Middle frontal gyrus (tissue), 1 donor: ENCODE results near the gene AP1B1.
"Not testable (repeated sequence)": the region's sequence is repeated elsewhere in the genome, so short reads cannot be mapped to it uniquely, and the experiment has no call there.

Experiments used
- DNase-seq: peaks from one replicate; pipeline ENCODE4 v3.0.0-alpha.2; 2015; ENCODE audit warnings: low spot score; ENCODE audit errors: extremely low spot score

Gene AP1B1

GRCh38 chr22:29351042-29351441, 37.3 kb downstream of the AP1B1 start:
- no peak for DNase-seq

DNA sequence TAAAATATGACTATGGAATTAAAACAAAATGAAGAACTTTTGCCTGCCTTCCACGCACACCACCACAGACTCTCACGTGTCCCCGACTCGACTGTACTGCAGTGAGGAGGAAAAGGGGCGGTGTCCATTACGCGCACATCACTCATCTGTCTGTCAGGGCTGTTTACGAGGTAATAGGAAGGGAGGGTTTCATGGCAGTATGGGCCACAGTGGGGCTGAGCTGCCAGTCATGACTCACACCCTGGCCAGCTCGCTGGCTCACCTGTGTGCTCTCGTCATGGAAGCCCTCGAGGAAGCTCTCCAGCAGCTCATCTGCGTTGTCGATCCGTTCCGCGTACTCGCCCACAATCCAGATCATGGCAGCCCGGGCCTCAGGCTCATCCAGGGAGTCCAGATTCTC, 39.4 kb downstream of the AP1B1 start:
- DNase-seq: no peak

GRCh38 chr22:29348041-29348440, 40.3 kb downstream of the AP1B1 start:
- no peak for DNase-seq

DNA sequence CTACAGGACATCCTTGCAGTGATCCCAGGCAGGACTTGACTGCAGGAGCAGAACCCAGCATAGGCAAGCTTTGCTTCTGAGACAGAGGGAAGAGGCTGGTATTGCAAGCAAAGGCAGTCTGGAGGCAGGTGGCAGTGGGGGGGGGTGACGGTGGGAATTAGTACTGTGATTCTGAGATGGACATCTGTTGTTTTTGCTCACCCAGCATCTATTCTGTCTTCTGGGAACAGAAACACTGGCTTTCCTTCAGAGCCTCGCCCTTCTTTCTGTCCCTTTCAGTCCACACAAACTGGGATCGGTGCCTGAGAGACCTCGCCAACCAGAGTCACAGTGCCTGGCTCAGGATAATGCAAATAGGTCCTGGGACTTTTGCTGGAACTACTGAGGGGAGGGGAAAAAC, 41.7 kb downstream of the AP1B1 start:
- DNase-seq: no peak

GRCh38 chr22:29345932-29346331, 42.4 kb downstream of the AP1B1 start:
- no peak for DNase-seq

GRCh38 chr22:29344889-29345288, 43.5 kb downstream of the AP1B1 start:
- DNase-seq: not testable (repeated sequence)

- DNase-seq: no peak
Observed at GRCh38 chr22:29344137-29344536, 44.2 kb downstream of the AP1B1 start.

- no peak for DNase-seq
Observed at GRCh38 chr22:29343313-29343805, 45.0 kb downstream of the AP1B1 start.

DNA sequence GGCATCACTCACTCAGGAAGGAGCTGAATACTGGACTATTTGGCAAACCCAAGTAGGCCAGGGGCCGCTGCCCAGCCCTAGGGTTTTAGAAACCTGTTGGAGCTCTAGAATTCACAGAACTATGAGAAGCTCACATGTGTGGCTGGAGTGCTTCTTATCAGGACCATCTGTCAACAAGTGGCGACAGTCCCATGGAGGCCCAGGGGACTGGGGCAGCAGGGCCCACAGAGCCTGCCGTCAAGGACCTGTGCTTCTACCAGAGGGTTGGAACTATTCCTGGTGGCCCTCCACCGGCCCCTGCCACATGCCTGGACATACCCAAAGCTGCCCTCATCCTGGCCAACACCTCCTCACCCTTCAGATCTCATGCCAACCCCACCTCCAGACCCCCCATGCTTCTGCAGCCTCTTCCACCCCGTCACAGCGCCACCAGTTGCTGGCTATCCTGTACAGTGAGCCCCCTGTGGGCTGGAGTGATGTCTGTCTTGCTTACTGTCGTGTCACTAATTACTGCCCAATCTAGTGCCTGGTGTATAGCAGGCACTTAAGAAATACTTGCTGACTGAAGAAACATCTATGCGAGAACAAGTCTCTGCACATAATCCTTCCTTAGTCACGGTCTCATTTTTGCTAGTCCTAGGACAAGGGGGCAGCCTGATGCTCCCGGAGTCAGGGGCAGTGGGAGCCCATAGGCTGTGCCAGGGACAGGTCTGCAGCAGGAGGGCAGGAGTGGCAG, 45.6 kb downstream of the AP1B1 start:
- no peak for DNase-seq

- DNase-seq: no peak
Observed at GRCh38 chr22:29342177-29342576, 46.2 kb downstream of the AP1B1 start.

DNA sequence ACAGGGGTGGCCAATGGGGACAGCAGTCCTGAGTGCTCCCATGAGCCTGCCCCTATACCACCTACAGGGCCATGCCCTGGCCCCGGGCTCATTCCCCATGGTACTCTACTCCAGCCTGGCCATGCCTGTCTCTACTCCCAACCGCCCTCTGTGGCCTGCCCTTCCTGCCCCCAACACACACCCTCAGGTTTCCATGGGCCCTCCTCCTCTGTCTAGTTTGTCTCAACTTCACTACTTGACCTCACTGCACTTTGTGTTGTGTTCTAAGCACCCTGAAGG, 46.6 kb downstream of the AP1B1 start:
- DNase-seq: no peak

DNA sequence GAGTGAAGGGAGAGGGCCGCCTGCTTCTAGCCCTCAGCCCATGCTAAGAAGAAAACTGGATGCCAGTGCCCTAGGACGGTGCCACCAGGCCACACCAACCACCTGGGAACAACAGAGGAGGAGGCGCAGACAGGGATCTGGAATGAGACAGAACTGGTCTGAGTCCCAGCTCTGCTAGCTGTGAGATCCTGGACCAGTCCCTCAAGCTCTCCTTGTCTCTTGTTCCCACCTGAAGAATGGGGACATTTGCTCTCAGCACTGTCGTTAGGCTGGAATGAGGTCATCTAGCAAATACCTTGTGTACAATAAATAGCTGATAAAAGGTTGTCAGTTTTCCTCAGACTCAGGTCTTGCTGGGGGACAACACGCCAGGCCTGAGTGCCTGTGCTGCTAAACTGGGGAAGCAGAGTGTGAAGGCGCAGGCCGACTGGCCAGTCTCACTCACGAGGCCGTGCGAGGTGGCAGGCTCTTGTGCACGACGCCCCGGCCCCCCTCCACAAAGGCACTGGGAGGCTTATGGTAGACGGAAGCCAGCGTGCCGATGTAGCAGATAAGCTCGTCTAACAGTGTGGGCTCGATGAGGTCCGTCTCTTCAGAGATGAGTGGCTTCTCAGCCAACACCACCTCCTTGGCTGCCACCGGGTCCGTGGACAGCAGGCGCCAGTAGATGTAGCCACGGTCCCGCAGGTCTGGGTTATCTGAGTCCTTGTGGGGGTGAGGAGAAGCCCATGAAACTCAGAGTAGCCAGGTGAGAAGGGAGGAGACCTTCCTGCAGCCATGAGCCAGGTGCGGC, 47.1 kb downstream of the AP1B1 start:
- no peak for DNase-seq

- no peak for DNase-seq
Observed at GRCh38 chr22:29340566-29340965, 47.8 kb downstream of the AP1B1 start.

GRCh38 chr22:29339381-29340235, 48.8 kb downstream of the AP1B1 start:
- DNase-seq: no peak

- no peak for DNase-seq
Observed at GRCh38 chr22:29338398-29338797, 50.0 kb downstream of the AP1B1 start.

DNA sequence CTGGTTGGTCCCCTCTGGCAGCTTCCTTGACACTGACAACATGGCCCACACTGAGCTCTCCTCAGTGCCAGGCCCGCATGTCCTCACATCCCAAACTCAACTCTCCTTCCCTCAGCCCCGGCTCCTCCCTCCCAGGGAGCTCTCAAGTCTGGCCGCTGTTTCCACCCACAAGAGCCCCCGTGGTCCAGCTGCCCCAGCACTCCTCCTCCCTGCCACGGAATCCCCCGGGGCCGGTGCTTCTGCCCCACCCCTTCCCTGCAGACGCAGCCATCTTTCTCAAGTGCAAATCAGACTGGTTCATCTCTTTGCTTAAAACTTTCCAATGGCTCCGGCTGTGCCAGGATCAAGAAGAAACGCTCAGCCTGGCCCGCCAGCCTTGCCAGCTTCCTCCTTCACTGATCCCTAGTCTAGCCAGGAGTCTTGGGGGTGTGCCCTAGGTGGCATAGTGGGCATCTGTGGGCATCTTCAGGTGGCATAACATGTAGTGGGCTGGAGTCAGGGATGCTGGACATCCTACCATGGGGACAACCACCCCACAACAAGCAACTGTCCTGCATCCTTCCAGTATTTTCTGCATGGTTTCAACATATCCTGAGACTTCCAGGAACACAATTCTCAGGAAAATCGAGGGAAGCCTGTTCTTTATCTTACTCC, 50.6 kb downstream of the AP1B1 start:
- no peak for DNase-seq

DNA sequence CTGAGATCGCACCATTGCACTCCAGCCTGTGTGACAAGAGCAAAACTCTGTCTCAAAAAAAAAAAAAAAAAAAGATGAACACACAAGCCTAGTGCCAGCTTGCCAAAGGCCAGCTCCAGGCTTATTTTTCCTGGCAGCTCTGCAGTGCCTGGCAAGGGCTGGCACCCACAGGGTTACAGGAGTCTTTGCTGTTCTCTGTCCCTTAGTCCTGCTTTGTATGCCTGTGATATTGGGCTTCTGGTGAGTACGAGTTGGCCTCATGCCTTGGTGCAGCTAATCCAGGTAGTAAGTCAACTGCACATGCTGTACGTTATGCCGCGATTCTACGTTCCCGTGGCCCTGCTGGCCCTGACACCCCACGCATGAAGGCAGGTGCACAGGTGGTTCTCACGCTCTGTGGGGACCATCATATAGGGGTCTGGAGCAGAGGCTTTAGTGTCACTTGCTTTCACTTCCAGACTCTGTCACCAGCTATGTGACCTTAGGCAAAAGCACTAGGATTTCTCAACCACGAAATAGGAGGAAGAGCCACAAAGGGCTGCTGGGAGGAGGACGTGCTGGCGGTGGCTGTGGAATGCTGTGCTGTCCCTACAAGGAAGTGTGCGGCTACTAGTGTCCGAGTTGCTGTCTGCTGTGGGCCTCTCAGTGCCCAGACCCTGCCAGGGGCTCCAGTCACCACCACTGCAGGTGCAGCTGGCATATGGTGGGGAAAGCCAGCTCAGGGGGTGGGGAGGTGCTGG, 51.4 kb downstream of the AP1B1 start:
- no peak for DNase-seq

GRCh38 chr22:29335656-29336055, 52.7 kb downstream of the AP1B1 start:
- DNase-seq: no peak

DNA sequence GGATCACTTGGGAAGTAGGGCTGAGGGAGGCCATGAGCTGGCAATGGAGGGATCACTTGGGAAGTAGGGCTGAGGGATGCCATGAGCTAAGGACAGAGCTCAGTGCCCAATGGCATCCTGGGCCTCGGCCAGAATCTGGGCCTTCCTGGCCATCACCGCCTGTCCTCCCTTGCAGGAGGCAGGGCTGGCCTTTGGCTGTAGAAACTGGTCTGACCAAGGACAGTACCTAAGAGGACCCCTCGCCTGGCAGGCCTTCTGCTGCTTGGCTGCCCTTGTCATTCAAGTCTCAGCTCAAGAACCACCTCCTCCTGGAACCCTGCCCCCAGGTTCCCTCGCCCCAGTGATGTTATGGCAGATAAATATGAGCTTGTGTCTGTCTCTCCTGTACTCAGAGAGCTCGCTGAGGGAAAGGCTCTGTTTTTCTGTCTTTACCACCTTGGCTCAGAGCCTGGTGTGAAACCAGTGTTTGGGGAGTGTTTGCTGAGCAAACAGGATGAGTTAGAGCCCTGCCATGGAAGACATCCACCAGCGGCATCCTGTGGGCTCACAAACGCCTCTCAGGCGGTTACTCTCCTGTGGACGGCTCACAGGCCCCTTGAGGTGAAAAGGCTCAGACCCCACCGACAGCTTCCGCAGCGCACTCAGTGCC, 53.5 kb downstream of the AP1B1 start:
- DNase-seq: no peak

GRCh38 chr22:29334148-29334547, 54.2 kb downstream of the AP1B1 start:
- no peak for DNase-seq
